ENCODE data around the gene SLC7A1.

The SLC7A1 gene

DNA sequence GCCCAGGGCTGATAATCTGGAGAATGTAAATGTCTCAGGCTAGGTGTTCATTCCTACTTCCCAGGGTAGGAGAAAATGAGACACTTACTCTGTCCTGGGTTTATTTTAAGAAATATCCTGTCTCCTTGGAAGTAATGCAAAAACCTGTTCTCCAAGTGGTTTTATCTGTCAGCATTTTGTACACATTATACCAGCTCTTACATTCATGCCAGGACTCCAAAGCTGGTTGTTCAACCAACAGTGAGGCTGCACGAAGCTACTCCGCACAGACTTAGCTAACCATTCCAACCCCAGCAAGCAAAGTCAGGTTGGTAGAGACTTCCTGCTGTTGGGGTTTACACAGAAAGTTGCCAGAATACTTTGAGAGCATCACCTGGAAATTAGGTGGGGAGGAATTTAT lies 55.6 kb downstream of the SLC7A1 start:
- TF ChIP-seq, protein P1, sequence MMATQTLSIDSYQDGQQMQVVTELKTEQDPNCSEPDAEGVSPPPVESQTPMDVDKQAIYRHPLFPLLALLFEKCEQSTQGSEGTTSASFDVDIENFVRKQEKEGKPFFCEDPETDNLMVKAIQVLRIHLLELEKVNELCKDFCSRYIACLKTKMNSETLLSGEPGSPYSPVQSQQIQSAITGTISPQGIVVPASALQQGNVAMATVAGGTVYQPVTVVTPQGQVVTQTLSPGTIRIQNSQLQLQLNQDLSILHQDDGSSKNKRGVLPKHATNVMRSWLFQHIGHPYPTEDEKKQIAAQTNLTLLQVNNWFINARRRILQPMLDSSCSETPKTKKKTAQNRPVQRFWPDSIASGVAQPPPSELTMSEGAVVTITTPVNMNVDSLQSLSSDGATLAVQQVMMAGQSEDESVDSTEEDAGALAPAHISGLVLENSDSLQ (IDR thresholded peaks at IDR 0.05): no peak
- no peak for TF ChIP-seq ZNF384 (IDR thresholded peaks at IDR 0.05)
- no peak for TF ChIP-seq ARNT (IDR thresholded peaks at IDR 0.05)
- no peak for TF ChIP-seq FOXK2 (IDR thresholded peaks at IDR 0.05)
- TF ChIP-seq L3MBTL2 (conservative IDR thresholded peaks at IDR 0.05): no peak
- no peak for TF ChIP-seq TARDBP (IDR thresholded peaks at IDR 0.05)
- TF ChIP-seq SUZ12 (IDR thresholded peaks at IDR 0.05): no peak
- no peak for TF ChIP-seq ELF4 (IDR thresholded peaks at IDR 0.05)
- TF ChIP-seq NFRKB (IDR thresholded peaks at IDR 0.05): no peak
- TF ChIP-seq FOXA1 (IDR thresholded peaks at IDR 0.05): no peak
- no peak for TF ChIP-seq LEF1 (IDR thresholded peaks at IDR 0.05; ENCODE audit: borderline replicate concordance)
- TF ChIP-seq HDGF (IDR thresholded peaks at IDR 0.05; ENCODE audit: borderline replicate concordance): no peak
- no peak for TF ChIP-seq CTBP1 (IDR thresholded peaks at IDR 0.05; ENCODE audit: borderline replicate concordance)
- TF ChIP-seq BHLHE40 (IDR thresholded peaks at IDR 0.05; ENCODE audit: borderline replicate concordance): no peak
- no peak for TF ChIP-seq SP1 (IDR thresholded peaks at IDR 0.05)
- no peak for TF ChIP-seq FOXM1 (IDR thresholded peaks at IDR 0.05; ENCODE audit: borderline replicate concordance)
- ChIA-PET CTCF (no interaction called here), POLR2A (no interaction called here)
- DNase-seq (ENCODE audit: extremely low spot score): no peak

DNA sequence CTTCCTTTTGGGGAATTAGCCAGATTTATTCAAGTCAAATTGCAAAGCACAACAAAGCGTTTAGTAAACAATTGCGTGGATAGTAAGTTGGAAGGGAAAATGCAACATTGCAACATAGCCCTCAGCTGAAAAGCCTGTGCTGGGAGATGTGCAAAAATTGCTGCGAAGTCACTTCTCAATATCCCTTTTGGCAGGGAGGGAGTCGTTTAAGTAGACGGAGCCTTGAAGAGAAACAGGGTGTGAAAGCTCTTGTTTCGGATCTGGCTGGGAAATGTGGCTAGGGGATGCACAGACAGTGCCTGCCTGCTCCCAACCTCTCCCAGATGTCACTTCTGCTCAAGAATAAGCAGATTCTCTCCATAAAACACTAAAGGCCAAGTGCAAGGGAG lies 56.8 kb downstream of the SLC7A1 start:
- ChIA-PET POLR2A (no interaction called here), CTCF (no interaction called here)
- DNase-seq (ENCODE audit: extremely low spot score): no peak
- no peak for TF ChIP-seq FOXK2 (IDR thresholded peaks at IDR 0.05)
- no peak for TF ChIP-seq NFRKB (IDR thresholded peaks at IDR 0.05)
- no peak for TF ChIP-seq BHLHE40 (IDR thresholded peaks at IDR 0.05; ENCODE audit: borderline replicate concordance)
- no peak for TF ChIP-seq FOXA1 (IDR thresholded peaks at IDR 0.05)
- TF ChIP-seq CTBP1 (IDR thresholded peaks at IDR 0.05; ENCODE audit: borderline replicate concordance): no peak
- TF ChIP-seq TARDBP (IDR thresholded peaks at IDR 0.05): no peak
- TF ChIP-seq ZNF384 (IDR thresholded peaks at IDR 0.05): no peak
- no peak for TF ChIP-seq ARNT (IDR thresholded peaks at IDR 0.05)
- no peak for TF ChIP-seq SP1 (IDR thresholded peaks at IDR 0.05)

DNA sequence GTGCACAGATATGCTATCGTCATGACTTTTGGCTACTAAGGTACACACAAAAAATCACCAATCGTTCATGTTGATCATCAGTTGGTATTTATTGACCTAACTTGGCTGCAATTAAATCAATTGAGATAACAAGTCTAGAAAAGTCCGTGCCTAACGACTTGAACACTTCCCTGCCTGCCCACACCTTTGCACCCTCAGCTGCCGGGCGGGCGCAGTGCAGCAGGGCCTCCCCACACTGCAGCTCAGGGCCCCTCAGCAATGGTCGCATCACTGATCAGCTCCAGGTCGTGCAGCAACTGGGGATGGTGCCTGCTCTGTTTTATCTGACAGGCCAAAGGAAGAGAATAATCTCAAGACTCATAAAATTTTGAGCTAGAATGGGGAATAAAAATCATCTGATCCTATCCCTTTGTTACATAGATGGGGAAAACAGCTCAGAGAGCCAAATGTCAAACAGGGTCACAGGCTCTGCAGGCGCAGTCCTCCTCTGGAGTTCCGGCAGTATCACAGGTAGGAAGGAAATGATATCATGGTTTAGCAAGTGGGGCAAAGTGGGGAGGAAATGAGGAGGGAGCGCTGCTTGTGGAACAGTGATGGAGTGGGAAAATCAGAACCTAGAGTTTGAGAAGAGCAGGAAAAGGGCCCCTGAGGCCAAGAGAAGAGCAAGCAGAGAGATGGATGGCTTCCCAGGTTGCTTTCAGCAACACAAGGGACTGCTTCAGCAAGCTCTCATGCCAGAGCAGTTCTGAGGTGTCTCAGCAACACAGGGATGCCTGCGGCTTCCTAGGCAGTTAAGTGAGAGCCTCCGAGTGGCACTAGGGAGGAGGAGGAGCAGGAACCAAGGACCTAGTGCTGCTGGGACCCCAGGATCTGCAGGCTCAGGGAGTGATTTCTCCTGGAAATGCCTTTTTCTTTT lies 57.5 kb downstream of the SLC7A1 start:
- POLR2A ChIA-PET: no interaction called here
- TF ChIP-seq FOXA1 (IDR thresholded peaks at IDR 0.05) (no peak), NFRKB (IDR thresholded peaks at IDR 0.05) (no peak), TARDBP (IDR thresholded peaks at IDR 0.05) (no peak), CTBP1 (IDR thresholded peaks at IDR 0.05; ENCODE audit: borderline replicate concordance) (no peak), SUZ12 (IDR thresholded peaks at IDR 0.05) (no peak), ELF4 (IDR thresholded peaks at IDR 0.05) (no peak)

DNA sequence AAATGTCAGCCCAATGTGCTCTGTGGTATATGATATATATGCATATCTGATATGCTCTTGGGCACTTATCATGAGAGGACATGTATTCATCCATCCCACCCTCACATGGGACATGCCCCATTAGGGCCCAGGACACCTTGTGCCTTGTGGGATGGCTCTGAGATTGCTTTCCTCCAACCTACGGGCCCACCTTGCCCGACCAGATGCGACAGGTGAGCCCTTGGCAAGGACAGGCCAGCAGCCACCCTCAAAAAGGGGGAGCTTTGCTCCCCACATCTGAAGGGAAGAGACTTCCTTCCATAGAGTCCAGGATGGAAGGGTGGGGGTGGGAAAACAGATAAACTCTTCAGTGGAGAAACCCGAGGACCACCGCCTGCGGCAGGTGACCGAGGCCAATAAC lies 58.6 kb downstream of the SLC7A1 start:
- POLR2A ChIA-PET: no interaction called here
- DNase-seq (ENCODE audit: extremely low spot score): no peak
- TF ChIP-seq TARDBP (IDR thresholded peaks at IDR 0.05): no peak
- TF ChIP-seq BHLHE40 (IDR thresholded peaks at IDR 0.05; ENCODE audit: borderline replicate concordance): no peak
- TF ChIP-seq FOXA1 (IDR thresholded peaks at IDR 0.05): no peak
- no peak for TF ChIP-seq CTBP1 (IDR thresholded peaks at IDR 0.05; ENCODE audit: borderline replicate concordance)
- no peak for TF ChIP-seq ZNF384 (IDR thresholded peaks at IDR 0.05)
- CTCF ChIA-PET: no interaction called here

More for the DNA sequence above, 57.5 kb downstream of the SLC7A1 start:
- DNase-seq (ENCODE audit: extremely low spot score): no peak
- CTCF ChIA-PET: no interaction called here

DNA sequence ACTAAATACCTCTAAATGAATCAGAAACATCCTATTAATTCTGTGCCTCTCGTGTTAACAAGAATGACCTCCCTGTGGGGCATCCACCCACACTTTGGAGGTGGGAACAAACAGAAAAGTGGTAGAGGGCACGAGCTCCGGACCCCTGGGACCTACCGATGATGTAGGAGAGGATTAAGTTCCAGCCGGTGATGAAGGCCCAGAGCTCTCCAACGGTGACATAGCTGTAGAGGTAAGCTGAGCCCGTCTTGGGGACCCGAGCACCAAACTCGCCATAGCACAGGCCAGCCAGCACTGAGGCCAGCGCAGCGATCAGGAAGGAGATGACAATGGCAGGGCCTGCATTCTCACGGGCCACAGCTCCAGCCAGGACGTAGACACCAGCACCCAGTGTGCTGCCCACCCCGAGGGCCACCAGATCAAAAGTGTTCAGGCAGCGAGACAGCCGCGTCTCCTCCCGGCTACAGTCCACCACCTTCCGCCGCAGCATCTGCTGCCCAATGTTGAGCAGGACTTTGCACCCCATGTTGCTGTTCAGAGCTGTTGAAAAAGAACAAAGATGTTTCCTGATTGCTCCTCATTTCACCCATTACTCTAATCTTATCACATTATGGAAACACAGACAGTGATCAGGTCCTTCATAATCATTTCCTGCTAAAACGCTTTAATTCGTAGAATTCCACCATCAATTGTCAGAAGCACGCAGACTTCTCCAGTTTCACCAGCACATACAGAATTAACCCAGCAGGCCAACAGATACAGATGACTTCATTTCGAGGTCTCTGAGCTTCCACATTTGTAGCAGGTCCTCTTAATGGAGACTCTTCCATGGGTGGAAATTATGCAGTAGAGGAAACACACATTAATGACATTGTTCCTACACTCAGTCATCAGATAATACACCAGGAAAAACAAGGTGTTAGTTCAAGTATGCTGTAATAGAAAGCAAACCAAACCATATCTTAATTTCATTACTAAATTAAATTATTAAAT lies 59.5 kb downstream of the SLC7A1 start:
- ChIA-PET CTCF (no interaction called here), POLR2A (no interaction called here)
- TF ChIP-seq ELF4 (IDR thresholded peaks at IDR 0.05) (no peak), ARNT (IDR thresholded peaks at IDR 0.05) (no peak), FOXA1 (IDR thresholded peaks at IDR 0.05) (no peak), FOXM1 (IDR thresholded peaks at IDR 0.05; ENCODE audit: borderline replicate concordance) (no peak), TARDBP (IDR thresholded peaks at IDR 0.05) (no peak), CTBP1 (IDR thresholded peaks at IDR 0.05; ENCODE audit: borderline replicate concordance) (no peak), SP1 (IDR thresholded peaks at IDR 0.05) (no peak), SUZ12 (IDR thresholded peaks at IDR 0.05) (no peak), L3MBTL2 (conservative IDR thresholded peaks at IDR 0.05) (no peak), FOXK2 (IDR thresholded peaks at IDR 0.05) (no peak), LEF1 (IDR thresholded peaks at IDR 0.05; ENCODE audit: borderline replicate concordance) (no peak), HDGF (IDR thresholded peaks at IDR 0.05; ENCODE audit: borderline replicate concordance) (no peak), NFRKB (IDR thresholded peaks at IDR 0.05) (no peak), BHLHE40 (IDR thresholded peaks at IDR 0.05; ENCODE audit: borderline replicate concordance) (no peak), ZNF384 (IDR thresholded peaks at IDR 0.05) (no peak)
- DNase-seq (ENCODE audit: extremely low spot score): no peak

DNA sequence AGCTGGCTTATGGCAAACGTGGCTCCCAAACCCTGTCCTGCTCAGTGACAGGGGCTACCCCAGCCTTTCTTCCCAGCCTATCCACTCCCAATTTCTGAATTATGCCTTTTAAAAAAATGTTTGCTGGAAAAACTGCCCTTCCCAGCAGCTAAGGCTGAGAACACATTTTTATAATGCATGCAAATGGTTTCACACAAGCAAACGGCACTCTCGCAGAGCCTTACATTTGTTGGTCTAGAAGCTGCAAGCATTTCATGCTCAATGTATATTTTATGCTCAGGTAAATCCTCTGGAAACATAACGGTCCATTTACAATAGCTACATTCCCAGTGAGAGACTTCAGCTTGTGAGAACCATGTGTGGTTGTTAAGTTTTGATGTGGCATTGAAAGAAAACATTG lies 61.4 kb downstream of the SLC7A1 start:
- DNase-seq (ENCODE audit: extremely low spot score): no peak
- CTCF ChIA-PET: no interaction called here
- TF ChIP-seq SUZ12 (IDR thresholded peaks at IDR 0.05) (no peak), TARDBP (IDR thresholded peaks at IDR 0.05) (no peak), ARNT (IDR thresholded peaks at IDR 0.05) (no peak), L3MBTL2 (conservative IDR thresholded peaks at IDR 0.05) (no peak), FOXM1 (IDR thresholded peaks at IDR 0.05; ENCODE audit: borderline replicate concordance) (no peak), LEF1 (IDR thresholded peaks at IDR 0.05; ENCODE audit: borderline replicate concordance) (no peak), ZNF384 (IDR thresholded peaks at IDR 0.05) (no peak), FOXK2 (IDR thresholded peaks at IDR 0.05) (no peak)
- POLR2A ChIA-PET: no interaction called here
